ENCODE data around the gene RASD2.
A peak's percentile ranks its signal among the peaks of the same experiment; 100 is the strongest.

Gene RASD2

GRCh38 chr22:35524966-35525686, 15.5 kb upstream of the RASD2 start:
- no peak for TF ChIP-seq ZNF274 (IDR thresholded peaks at IDR 0.05; ENCODE audit: low read depth, low read length)

GRCh38 chr22:35525687-35526332, 14.8 kb upstream of the RASD2 start:
- no peak for TF ChIP-seq ZNF274 (IDR thresholded peaks at IDR 0.05; ENCODE audit: low read depth, low read length)
- no peak overlapping the region for H3K4me3 ChIP-seq (ENCODE audit: low read length)

More at GRCh38 chr22:35524966-35525686, 15.5 kb upstream of the RASD2 start:
- no peak overlapping the region for H3K4me3 ChIP-seq (ENCODE audit: low read length)

- H3K4me3 ChIP-seq (ENCODE audit: low read length) = no peak overlapping the region
- TF ChIP-seq ZNF274 (IDR thresholded peaks at IDR 0.05; ENCODE audit: low read depth, low read length) = no peak
Measured at GRCh38 chr22:35526333-35526979, 14.2 kb upstream of the RASD2 start.

DNA sequence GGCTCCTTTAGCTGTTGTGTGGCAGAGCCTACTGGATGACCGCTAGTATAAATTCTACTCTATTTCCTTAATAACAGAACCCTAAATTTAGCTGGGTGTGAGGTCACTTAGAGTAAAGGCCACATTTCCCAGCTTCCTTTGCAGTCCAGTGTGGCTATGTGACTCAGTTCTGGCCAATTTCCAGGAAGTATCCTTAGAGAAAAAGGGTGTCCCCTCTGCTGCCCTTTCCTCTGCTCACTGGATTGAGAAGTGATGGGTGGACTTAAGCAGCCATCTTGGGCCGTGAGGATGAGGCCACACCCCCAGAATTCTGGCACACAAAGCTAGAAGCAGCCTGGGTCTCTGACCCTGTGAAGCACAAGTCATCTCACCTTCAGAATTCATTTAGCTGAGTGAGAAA, 11.7 kb upstream of the RASD2 start:
- H3K4me3 ChIP-seq (ENCODE audit: low read length) = no peak overlapping the region
- TF ChIP-seq ZNF274 (IDR thresholded peaks at IDR 0.05; ENCODE audit: low read depth, low read length) = no peak

GRCh38 chr22:35530700-35531099, 9.9 kb upstream of the RASD2 start:
- no peak for TF ChIP-seq ZNF274 (IDR thresholded peaks at IDR 0.05; ENCODE audit: low read depth, low read length)
- no peak overlapping the region for H3K4me3 ChIP-seq (ENCODE audit: low read length)

DNA sequence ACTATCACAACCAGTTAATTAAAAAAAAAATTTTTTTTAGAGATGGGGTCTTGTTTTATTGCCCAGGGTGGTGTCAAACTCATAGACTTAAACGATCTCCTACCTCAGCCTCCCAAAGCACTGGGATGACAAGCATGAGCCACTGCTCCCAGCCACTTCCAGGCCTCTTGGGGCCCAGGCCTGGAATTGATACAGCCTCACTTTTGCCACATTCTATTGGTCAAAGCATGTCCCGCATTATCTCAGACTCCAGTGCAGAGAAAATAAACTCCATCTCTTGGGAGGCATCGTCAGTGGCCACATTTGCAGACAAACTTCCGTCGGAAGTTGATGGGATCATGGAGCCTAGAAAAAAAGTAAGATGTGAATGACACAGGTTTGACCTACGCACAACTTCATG, 9.4 kb upstream of the RASD2 start:
- H3K4me3 ChIP-seq (ENCODE audit: low read length) = no peak overlapping the region
- TF ChIP-seq ZNF274 (IDR thresholded peaks at IDR 0.05; ENCODE audit: low read depth, low read length) = no peak

GRCh38 chr22:35531676-35532075, 9.0 kb upstream of the RASD2 start:
- TF ChIP-seq ZNF274 (IDR thresholded peaks at IDR 0.05; ENCODE audit: low read depth, low read length) = no peak
- H3K4me3 ChIP-seq (ENCODE audit: low read length) = no peak overlapping the region

DNA sequence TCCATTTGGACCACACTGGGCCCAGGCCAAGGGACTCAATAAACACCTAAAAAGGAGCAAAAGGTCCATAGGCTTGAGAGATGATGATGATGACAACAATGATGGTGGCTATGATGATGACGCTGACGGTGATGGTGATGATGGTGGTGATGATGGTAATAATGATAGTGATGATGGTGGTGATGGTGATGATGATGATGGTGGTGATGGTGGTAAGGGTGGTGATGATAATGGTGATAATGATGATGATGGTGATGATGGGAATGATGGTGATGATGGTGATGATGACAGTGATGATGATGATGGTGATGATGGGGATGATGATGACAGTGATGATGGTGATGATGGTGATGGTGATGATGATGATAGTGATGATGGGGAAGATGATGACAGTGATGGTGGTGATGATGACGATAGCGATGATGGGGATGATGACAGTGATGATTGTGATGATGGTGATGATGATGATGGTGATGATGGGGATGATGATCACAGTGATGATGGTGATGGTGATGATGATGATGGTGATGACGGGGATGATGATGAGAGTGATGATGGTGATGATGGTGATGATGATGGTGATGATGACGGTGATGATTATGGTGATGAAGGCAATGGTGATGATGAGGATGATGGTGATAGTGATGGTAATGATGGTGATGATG, 7.1 kb upstream of the RASD2 start:
- TF ChIP-seq ZNF274 (IDR thresholded peaks at IDR 0.05; ENCODE audit: low read depth, low read length) = no peak
- no peak overlapping the region for H3K4me3 ChIP-seq (ENCODE audit: low read length)

DNA sequence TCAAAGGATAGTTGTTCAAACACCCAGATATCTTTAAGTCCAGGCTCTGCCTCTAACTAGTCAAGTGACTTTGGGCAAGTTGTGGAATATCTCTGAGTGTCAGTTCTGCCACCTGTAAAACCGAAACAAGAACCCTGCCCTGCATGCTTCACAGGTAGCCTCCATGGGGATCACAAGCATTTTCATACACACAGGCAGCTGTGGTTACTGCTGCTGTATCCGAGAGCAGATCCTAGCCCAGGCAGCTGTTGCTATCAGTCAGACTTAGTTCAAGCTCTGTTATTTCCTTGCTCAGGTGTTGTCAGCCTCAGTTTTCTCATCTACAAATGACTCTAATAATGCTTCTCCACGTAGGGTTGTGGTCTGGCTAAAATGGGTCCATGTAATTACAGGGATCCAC, 6.5 kb upstream of the RASD2 start:
- no peak for TF ChIP-seq ZNF274 (IDR thresholded peaks at IDR 0.05; ENCODE audit: low read depth, low read length)

GRCh38 chr22:35537232-35537631, 3.4 kb upstream of the RASD2 start:
- H3K4me3 ChIP-seq (ENCODE audit: low read length) = no peak overlapping the region
- TF ChIP-seq ZNF274 (IDR thresholded peaks at IDR 0.05; ENCODE audit: low read depth, low read length) = no peak

More for the DNA sequence above, 6.5 kb upstream of the RASD2 start:
- H3K4me3 ChIP-seq (ENCODE audit: low read length) = no peak overlapping the region

DNA sequence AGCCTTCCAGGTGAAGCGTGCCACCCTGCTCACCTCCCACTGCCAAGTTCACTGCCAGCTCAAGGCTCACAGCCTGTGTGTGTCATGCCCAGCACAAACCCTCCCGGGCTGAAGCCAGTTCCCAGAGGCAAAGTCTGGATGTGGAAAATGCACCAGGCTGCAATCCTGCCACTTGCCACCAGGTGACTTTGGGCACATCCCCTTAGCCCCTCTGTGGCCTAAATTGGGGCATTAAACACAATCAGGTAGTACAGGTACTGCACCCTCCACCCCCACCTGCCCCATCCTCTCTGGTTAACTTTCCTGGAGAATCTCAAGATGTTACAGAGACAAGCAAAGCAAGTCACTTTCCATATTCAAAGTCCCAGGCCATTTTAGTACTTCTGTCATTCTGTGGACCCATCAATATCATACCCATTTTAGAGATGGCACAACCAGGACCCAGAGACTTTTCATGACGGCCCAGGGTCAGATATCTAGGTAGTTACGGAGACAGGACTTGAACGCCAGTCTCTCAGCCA, 1.8 kb upstream of the RASD2 start:
- TF ChIP-seq ZNF274 (IDR thresholded peaks at IDR 0.05; ENCODE audit: low read depth, low read length) = no peak
- H3K4me3 ChIP-seq (ENCODE audit: low read length) = no peak overlapping the region

DNA sequence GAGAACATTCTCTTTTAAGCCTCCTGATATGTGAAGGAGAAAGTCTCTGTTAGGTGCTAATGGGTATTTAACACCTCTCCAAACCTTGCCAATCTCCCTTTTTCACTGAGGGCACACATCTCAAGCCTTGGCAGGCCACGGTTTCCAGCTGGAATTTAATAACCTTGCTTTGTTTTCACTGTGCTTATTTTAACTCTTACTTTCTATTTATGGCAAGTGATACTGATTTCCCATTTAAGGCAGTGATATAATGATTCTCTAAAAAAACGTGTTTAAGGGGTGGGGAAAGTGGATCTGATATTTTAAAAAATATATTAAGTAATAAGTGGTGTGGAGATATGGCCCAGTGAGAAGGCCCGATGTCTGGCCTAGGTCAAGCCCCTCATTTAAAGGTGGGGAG, 1.1 kb upstream of the RASD2 start:
- no peak for TF ChIP-seq ZNF274 (IDR thresholded peaks at IDR 0.05; ENCODE audit: low read depth, low read length)
- no peak overlapping the region for H3K4me3 ChIP-seq (ENCODE audit: low read length)

DNA sequence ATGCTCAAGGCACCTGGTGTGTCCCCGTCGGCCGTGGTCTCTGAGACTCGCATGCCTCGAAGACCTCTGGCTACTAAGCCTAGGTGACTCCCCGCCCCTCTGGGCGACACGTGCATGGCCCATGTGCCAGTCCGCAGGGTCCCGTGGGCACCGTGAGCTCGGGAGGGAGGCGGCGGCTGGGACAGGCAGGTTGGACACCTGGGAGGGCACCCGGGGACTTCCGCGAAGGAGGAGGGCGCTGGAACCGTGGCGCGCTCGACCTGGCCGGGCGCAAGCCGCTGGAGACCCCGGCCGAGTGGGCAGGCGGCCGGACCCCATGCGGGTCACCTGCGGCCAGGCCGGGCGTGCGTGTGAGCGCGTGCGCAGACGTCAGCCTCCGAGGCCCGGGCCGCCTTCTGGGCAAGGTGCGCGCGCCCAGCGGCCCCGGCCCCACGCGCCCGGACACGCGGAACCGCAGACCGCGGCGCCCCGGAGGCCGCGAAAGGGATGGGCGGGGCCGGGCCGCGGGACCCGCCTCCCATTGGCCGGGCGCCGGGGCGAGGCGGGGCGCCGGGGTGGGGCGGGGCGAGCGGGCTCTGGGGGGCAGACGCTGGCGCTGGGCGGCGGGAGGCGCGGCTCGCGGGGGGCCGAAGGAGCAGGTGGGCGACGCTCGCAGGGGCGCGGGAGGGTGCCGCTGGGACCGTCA, 579 bp upstream of the RASD2 start:
- peak overlapping the region; percentile 55; the same call in 1 of the 2 replicates for H3K4me3 ChIP-seq (ENCODE audit: low read length)
- no peak for TF ChIP-seq ZNF274 (IDR thresholded peaks at IDR 0.05; ENCODE audit: low read depth, low read length)

DNA sequence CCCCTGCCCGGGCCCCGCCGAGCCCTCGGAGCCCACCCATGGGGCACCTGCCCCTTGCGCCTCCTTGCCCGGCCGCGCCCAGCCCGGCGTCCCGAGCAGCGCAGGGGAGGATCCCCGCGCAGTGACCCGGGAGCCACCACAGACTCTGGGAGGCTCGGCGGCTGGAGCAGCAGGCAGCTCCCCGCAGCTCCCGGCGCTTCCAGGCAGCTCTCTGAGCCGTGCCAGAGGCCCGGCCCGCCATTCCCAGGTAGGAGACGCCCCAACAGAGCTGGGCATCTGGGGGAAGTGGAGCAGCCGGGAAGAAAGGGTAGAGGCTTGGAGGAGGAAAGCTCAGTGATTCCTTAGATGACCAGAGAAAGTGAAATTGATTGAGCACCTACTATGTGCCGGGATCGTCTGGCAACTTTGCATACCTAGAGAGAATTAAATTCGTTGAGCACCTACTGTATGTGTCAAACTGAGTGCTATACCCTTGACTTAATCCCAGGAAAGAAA, 670 bp downstream of the RASD2 start:
- TF ChIP-seq ZNF274 (IDR thresholded peaks at IDR 0.05; ENCODE audit: low read depth, low read length) = no peak
- no peak overlapping the region for H3K4me3 ChIP-seq (ENCODE audit: low read length)

All from GM08714 (cell line).